Measurements from ENCODE around the gene ARPP19.

ARPP19 gene

DNA sequence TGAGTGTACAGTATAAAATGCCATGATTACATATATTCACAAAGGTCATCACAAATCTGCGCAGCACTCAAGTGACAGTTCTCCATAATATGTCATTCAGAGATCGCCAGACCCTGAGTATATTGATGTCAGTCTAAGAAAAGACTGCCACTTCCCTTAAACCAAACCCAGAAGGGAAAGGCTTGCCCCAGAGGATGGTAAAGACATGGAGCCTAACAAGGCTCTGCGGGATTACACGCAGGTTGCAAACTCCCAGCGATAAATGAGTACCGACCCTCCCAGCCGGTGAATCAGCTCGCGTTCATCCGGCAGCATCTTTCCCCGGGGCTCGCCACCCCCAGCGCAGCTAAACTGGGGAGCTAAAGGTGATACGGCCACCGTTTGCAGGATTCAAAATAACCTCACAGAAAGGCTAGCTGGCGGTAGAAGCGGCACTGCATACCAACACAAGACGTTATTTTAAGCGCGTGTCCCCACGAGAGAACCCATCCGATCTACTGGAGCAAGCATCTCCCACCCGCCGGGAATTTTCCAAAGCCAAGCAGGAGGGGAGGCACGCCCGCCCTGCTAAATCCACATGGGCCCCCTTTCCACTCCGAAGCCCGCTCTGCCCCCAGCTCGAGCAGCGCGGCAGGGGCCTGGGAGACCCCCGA, 40.8 kb downstream of the ARPP19 start:
- DNase-seq (ENCODE audit: extremely low read depth, low read depth) = no peak
- TF ChIP-seq, protein P1, sequence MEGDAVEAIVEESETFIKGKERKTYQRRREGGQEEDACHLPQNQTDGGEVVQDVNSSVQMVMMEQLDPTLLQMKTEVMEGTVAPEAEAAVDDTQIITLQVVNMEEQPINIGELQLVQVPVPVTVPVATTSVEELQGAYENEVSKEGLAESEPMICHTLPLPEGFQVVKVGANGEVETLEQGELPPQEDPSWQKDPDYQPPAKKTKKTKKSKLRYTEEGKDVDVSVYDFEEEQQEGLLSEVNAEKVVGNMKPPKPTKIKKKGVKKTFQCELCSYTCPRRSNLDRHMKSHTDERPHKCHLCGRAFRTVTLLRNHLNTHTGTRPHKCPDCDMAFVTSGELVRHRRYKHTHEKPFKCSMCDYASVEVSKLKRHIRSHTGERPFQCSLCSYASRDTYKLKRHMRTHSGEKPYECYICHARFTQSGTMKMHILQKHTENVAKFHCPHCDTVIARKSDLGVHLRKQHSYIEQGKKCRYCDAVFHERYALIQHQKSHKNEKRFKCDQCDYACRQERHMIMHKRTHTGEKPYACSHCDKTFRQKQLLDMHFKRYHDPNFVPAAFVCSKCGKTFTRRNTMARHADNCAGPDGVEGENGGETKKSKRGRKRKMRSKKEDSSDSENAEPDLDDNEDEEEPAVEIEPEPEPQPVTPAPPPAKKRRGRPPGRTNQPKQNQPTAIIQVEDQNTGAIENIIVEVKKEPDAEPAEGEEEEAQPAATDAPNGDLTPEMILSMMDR (IDR thresholded peaks at IDR 0.05; ENCODE audit: low read depth, low read length) = no peak

DNA sequence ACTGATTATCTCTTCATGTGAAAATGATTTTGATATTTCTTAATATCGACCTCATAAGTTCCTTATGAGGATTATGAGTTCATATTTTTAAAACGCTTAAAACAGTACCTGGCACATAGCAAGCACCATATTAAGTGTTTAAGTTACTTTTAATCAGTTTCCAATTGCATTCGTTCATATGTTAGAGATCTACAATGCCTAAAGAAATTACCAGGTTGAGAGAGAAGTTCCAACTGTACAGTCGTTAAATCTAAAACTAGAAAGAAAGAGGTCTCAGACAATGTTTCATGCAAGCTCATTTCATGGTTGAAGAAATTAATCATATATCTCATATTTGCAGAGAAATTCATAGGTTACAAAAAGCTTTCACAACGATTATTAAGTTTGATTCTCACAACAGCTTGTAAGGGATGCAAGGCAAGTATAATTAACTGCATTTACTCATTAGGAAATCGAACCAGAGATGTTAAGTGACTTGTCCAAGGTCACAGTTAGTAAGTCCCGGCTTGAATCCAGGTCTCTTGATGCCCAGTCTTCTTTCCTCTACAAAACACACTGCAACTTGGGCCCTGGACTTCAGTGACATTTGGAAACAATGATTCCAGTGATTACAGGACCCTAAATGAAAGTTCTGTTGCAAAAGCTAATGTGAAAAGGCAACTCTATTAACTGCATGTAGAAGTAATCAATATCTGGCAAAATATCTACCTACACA, 41.5 kb downstream of the ARPP19 start:
- TF ChIP-seq, protein P1 (IDR thresholded peaks at IDR 0.05; ENCODE audit: low read depth, low read length) = no peak

DNA sequence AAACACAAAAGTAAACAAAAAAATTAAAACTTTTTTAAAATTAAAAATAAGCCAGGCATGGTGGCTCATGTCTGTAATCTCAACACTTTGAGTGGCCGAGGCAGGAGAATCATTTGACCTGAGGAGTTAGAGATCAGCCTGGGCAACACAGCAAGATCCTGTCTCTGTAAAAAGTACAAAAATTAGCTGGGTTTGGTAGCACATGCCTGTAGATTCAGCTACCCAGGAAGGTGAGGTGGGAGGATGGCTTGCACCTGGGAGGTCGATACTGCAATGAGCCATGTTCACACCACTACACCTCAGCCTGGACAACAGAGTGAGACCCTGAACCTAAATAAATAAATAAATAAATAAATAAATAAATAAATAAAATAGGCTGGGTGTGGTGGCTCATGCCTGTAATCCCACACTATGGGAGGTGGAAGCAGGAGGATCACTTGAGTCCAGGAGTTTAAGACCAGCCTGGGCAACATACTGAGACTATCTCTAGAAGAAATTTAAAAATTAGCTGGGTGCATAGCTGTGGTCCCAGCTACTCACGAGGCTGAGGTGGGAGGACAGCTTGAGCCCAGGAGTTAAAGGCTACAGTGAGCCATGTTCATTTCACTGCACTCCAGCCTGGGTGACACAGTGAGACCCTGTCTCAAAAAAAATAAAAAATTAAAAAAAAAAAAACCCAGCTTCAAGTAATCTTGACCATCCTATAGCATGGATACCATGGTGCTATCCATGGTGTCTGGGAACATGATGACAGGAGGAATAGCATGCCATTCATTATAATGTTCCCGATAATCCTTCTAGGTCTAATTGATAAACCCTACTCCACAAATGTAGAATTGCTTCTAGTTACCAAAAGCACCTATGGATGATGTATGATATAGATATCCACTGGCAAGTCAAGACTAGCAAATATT, 44.4 kb downstream of the ARPP19 start:
- no peak for DNase-seq (ENCODE audit: extremely low read depth, low read depth)
- TF ChIP-seq, protein P1 (IDR thresholded peaks at IDR 0.05; ENCODE audit: low read depth, low read length) = no peak

More for the DNA sequence above, 41.5 kb downstream of the ARPP19 start:
- DNase-seq (ENCODE audit: extremely low read depth, low read depth) = no peak

DNA sequence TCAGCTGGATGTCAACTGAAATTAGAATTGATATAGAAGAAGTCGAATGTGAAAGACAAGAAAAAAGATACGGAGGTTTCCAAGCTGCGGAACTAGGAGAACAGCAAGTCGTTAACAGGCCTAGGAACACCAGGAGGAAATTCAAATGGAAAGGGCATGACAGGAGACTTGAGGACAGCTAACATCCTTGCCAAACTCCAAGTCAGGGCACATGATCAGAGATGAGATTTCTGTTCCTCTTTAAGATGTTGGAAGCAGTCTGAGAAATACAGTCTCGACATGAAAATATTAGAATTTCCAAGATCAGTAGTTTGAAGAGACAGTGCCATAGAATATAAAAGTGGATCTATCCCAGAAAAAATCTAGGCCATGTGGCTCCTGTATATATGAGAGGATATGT, 45.2 kb downstream of the ARPP19 start:
- TF ChIP-seq, protein P1 (IDR thresholded peaks at IDR 0.05; ENCODE audit: low read depth, low read length) = no peak
- DNase-seq (ENCODE audit: extremely low read depth, low read depth) = no peak

DNA sequence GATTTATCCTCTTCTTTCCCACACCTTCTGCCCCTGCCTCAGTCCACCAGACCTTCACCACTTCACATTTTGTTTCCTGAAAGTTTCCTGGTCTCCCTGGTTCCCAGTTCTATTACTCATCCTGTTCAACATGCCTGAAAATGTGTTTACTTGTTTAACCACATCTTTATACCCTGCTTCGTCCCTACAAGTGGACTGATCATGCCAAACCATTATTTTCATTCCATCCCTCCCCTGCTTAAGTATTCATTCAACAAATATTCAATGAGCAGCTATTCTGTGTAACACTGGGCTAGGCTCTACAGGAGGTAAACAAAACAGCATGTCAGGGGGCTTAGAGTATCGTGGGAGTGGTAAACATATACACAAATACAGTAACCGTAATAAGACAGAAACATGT, 45.6 kb downstream of the ARPP19 start:
- TF ChIP-seq, protein P1 (IDR thresholded peaks at IDR 0.05; ENCODE audit: low read depth, low read length) = no peak
- DNase-seq (ENCODE audit: extremely low read depth, low read depth) = peak; percentile 75

DNA sequence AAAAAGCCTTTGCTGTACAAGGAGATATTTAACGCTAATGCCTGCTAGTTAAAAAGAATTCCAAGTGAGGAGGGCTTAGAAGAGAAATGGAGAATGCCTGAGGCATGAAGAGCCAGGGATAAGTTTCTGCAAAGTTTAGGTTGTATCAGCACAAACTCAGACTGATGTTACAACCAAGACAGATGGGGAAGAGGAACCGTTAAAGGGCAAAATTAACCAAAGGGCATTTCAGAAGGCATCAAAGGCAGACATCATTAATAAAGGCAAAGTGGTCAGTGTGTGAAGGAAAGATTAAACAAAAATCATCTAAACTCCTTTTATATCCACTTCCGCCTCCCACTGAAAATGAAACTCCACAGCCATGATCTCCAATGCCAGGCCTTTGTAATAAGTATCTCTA, 47.1 kb downstream of the ARPP19 start:
- DNase-seq (ENCODE audit: extremely low read depth, low read depth) = no peak
- TF ChIP-seq, protein P1 (IDR thresholded peaks at IDR 0.05; ENCODE audit: low read depth, low read length) = no peak

Data from AG09319 (cell line).